T-cell (primary cell): ENCODE data around the gene RAP1GDS1. TPM values are rescaled to one million over a fixed set of nuclear protein-coding genes. Genes with fewer than 3 reads are reported as not detected.

Source experiments
- total RNA-seq, 35 experiments: library from RNA in 6 of 35; stranded (reverse) in 6 of 35; fragments of 120-200 nt in 1 of 35; gene quantifications; one replicate each; pipeline versions ENCODE4 v1.2.1 to v1.2.4 and lab custom pipeline; 2013 to 2026

Gene RAP1GDS1
- total RNA-seq, 5 donors from 2014 or later (not counting 1 experiment from before 2014, with no cell fraction given): 37.6 to 43.8 (median 39.7) TPM

Other genes starting within 250 kb of the RAP1GDS1 start
- gene STPG2, start 117.9 kb upstream of the RAP1GDS1 start, total RNA-seq: under 1 TPM in 3 of 5 donors, not detected in 2; 0.19 to 0.35 (median 0.26) TPM